Vagina (tissue), 2 donors: ENCODE results near the gene ABHD12B. TPM values are rescaled to one million over a fixed set of nuclear protein-coding genes. Genes with fewer than 3 reads are reported as not detected.
"Not testable (repeated sequence)": the region's sequence is repeated elsewhere in the genome, so short reads cannot be mapped to it uniquely, and the experiment has no call there.

ENCODE experiments used
- DNase-seq, 2 donors: peaks; one replicate each; pipeline ENCODE4 v3.0.0-alpha.2; 2017; ENCODE audit errors: extremely low spot score in 2 of 2
- H3K27ac ChIP-seq: fragments of 200-600 bp; sonication (generic); one replicate; pipeline ENCODE4 v1.5.1; 2019
- H3K27me3 ChIP-seq: fragments of 200-600 bp; sonication (generic); one replicate; pipeline ENCODE4 v1.5.1; 2019
- H3K36me3 ChIP-seq, 2 donors: fragments of 200-600 bp; sonication (generic); one replicate each; pipeline ENCODE4 v1.5.1; 2017 to 2019
- H3K4me1 ChIP-seq: fragments of 200-600 bp; sonication (generic); one replicate; pipeline ENCODE4 v1.5.1; 2019
- H3K4me3 ChIP-seq, 2 donors: fragments of 200-600 bp; sonication (generic); 1 replicate in 1 of 2; 2 replicates in 1 of 2; pipeline ENCODE4 v1.5.1; 2016 to 2019
- H3K9me3 ChIP-seq: fragments of 200-600 bp; sonication (generic); one replicate; pipeline ENCODE4 v1.5.1; 2019
- POLR2A ChIP-seq, 2 donors: fragments of 450-650 bp; IDR thresholded peaks; one replicate each; pipeline ENCODE4 v1.6.1; 2017; ENCODE audit warnings: antibody characterized with exemption in 2 of 2, mild to moderate bottlenecking in 2 of 2, moderate library complexity in 2 of 2
- POLR2AphosphoS5 ChIP-seq, 2 donors: sonication (generic); formaldehyde crosslinking; IDR thresholded peaks; one replicate each; pipeline ENCODE4 v1.9.0; 2017; ENCODE audit warnings: antibody characterized with exemption in 2 of 2, mild to moderate bottlenecking in 2 of 2, low read depth in 1 of 2; ENCODE audit not compliant: insufficient read depth in 1 of 2
- intact Hi-C: fragments of 100-400 bp; cut with DNase I; formaldehyde crosslinking; loops from one replicate; pipeline ENCODE4 v1.15.1; 2023
- total RNA-seq: library from RNA; depleted of rRNA; stranded (reverse); fragments of >200 nt; gene quantifications from one replicate; pipeline ENCODE4 v1.2.3, GENCODE V29; 2016
- TF ChIP-seq, protein P1 (sequence below), 3 experiments: fragments of 450-650 bp in 2 of 3; fragments of 200-600 bp in 1 of 3; sonication (generic) in 1 of 3; IDR thresholded peaks; one replicate each; pipeline ENCODE4 v1.5.1; 2017 to 2019; ENCODE audit warnings: antibody characterized with exemption in 3 of 3, mild to moderate bottlenecking in 2 of 3, moderate library complexity in 2 of 3

ABHD12B gene
- total RNA-seq, 1 donor from 2014 or later = not detected

- Histone ChIP-seq H3K27ac (no peak overlapping the region), H3K4me1 (peaks cover 14% of the 10 kb centered on the region), H3K4me3 (no peak overlapping the region), H3K9me3 (no peaks in the 10 kb centered on the region), H3K27me3 (no peaks in the 10 kb centered on the region), H3K36me3 (no peaks in the 10 kb centered on the region)
- no peak for DNase-seq
- intact Hi-C loops = loop anchor here (10.0 kb wide), 1 partner anchor 294 kb away; no protein-coding TSS in a partner anchor
- TF ChIP-seq, protein P1, sequence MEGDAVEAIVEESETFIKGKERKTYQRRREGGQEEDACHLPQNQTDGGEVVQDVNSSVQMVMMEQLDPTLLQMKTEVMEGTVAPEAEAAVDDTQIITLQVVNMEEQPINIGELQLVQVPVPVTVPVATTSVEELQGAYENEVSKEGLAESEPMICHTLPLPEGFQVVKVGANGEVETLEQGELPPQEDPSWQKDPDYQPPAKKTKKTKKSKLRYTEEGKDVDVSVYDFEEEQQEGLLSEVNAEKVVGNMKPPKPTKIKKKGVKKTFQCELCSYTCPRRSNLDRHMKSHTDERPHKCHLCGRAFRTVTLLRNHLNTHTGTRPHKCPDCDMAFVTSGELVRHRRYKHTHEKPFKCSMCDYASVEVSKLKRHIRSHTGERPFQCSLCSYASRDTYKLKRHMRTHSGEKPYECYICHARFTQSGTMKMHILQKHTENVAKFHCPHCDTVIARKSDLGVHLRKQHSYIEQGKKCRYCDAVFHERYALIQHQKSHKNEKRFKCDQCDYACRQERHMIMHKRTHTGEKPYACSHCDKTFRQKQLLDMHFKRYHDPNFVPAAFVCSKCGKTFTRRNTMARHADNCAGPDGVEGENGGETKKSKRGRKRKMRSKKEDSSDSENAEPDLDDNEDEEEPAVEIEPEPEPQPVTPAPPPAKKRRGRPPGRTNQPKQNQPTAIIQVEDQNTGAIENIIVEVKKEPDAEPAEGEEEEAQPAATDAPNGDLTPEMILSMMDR (IDR thresholded peaks at IDR 0.05) = no peak
Measured at GRCh38 chr14:50941151-50941550, 69.3 kb downstream of the ABHD12B start.

DNA sequence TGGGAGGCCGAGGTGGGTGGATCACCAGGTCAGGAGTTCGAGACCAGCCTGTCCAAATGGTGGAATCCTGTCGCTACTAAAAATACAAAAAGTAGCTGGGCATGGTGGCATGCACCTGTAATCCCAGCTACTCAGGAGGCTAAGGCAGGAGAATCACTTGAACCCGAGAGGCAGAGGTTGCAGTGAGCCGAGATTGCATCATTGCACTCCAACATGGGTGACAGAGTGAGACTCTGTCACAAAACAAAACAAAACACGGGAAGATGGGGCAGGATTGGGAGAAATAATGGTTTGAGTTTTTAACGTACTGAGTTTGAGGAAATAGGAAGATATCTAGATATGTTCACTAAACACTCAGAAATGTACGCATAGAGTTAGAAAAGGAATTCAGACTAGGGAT lies 69.8 kb downstream of the ABHD12B start:
- intact Hi-C loops = loop anchor here (10.0 kb wide), 1 partner anchor 293 kb away; no protein-coding TSS in a partner anchor
- H3K36me3 ChIP-seq, DNase-seq, H3K27me3 ChIP-seq, H3K9me3 ChIP-seq, H3K27ac ChIP-seq, H3K4me3 ChIP-seq: not testable (repeated sequence)
- peaks cover 14% of the 10 kb centered on the region for H3K4me1 ChIP-seq

GRCh38 chr14:50943261-50943942 lies 71.5 kb downstream of the ABHD12B start:
- H3K4me1 ChIP-seq = peaks cover 14% of the 10 kb centered on the region
- TF ChIP-seq POLR2AphosphoS5 (IDR thresholded peaks at IDR 0.05; ENCODE audit: insufficient read depth in 1 of 2, low read depth in 1 of 2) = peak in 1 of 2 donors; percentile 61
- TF ChIP-seq, protein P1 (IDR thresholded peaks at IDR 0.05) = no peak
- peak in 1 of 2 donors; percentile 20 for TF ChIP-seq POLR2A (IDR thresholded peaks at IDR 0.05)
- peak overlapping the region; percentile 90 for H3K27ac ChIP-seq
- no peaks in the 10 kb centered on the region for H3K27me3 ChIP-seq
- DNase-seq = no peak
- peak overlapping the region; percentile 79 to 92 for H3K4me3 ChIP-seq
- H3K36me3 ChIP-seq = no peaks in the 10 kb centered on the region
- intact Hi-C loops = loop anchor here (10.0 kb wide), 1 partner anchor 291 kb away; no protein-coding TSS in a partner anchor
- no peaks in the 10 kb centered on the region for H3K9me3 ChIP-seq

- TF ChIP-seq POLR2AphosphoS5 (IDR thresholded peaks at IDR 0.05; ENCODE audit: insufficient read depth in 1 of 2, low read depth in 1 of 2) (peak in 1 of 2 donors; percentile 57), POLR2A (IDR thresholded peaks at IDR 0.05) (peak in 1 of 2 donors; percentile 50)
- TF ChIP-seq, protein P1 (IDR thresholded peaks at IDR 0.05) = no peak
- H3K4me3 ChIP-seq = peak within 1 kb of the TSS; percentile 79 to 92
- H3K36me3 ChIP-seq = no peaks in the 10 kb centered on the region
- H3K27me3 ChIP-seq = no peaks in the 10 kb centered on the region
- peaks cover 14% of the 10 kb centered on the region for H3K4me1 ChIP-seq
- peak within 1 kb of the TSS; percentile 90 for H3K27ac ChIP-seq
- intact Hi-C loops = loop anchor here (10.0 kb wide), 1 partner anchor 291 kb away; no protein-coding TSS in a partner anchor
- H3K9me3 ChIP-seq = no peaks in the 10 kb centered on the region
- DNase-seq = no peak
Measured at GRCh38 chr14:50943943-50944646, 72.2 kb downstream of the ABHD12B start, which contains the start of gene PYGL. TSS of gene PYGL (minus strand) at chr14:50944483. CDS start at chr14:50944403, 80 bp downstream.

DNA sequence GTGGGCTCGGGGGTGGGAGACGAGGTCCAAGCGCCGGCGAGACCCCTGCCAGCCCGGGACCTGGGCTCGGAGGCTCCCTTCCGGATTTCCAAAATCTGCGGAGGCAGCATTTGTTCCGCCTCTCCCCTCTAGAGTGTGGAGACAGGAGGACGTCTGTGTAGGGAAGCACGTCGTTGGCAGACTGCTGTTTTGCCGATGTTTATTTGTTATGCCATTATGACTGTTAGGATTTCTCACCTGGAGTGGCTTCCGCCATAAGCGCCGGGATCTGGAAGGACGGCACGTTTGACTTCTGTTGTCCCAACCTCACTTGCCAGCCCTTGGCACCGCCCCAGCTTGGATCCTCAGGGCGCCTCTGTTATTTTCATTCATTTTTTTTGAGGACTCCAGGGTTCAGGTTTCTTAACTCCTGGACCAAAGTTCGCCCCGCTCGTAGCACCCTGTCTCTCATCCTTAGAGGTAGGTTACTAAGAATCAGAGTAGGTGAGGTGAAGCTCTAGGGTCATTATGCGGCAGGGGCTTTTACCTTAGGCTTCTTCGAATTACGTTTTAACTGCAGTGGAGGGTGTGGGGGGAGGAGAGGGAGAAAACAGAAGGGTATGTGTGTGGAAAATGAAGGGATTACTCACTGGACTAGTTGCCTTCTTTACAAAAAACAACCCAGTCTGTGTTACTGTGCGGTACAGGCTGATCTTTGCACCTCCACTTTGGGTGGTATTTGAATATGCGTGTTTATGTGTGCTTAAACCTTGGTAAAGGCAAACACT lies 73.0 kb downstream of the ABHD12B start:
- DNase-seq = no peak
- no peaks in the 10 kb centered on the region for H3K9me3 ChIP-seq
- no peaks in the 10 kb centered on the region for H3K36me3 ChIP-seq
- no peaks in the 10 kb centered on the region for H3K27me3 ChIP-seq
- H3K4me3 ChIP-seq = peak overlapping the region; percentile 79 to 92
- H3K27ac ChIP-seq = peak overlapping the region; percentile 90
- H3K4me1 ChIP-seq = peaks cover 14% of the 10 kb centered on the region
- intact Hi-C loops = loop anchor here (10.0 kb wide), 1 partner anchor 290 kb away; no protein-coding TSS in a partner anchor
- TF ChIP-seq POLR2A (IDR thresholded peaks at IDR 0.05) (no peak), POLR2AphosphoS5 (IDR thresholded peaks at IDR 0.05; ENCODE audit: insufficient read depth in 1 of 2, low read depth in 1 of 2) (no peak)
- TF ChIP-seq, protein P1 (IDR thresholded peaks at IDR 0.05) = no peak
